Adrenal gland (tissue), 12 donors: ENCODE results near the gene PCDHGA2. TPM values are rescaled to one million over a fixed set of nuclear protein-coding genes. Genes with fewer than 3 reads are reported as not detected.
"Not testable (repeated sequence)": the region's sequence is repeated elsewhere in the genome, so short reads cannot be mapped to it uniquely, and the experiment has no call there.

Experiments
- DNase-seq, 7 donors: peaks; one replicate each; pipeline ENCODE4 v3.0.0-alpha.2; 2019 to 2020
- H3K27ac ChIP-seq, 5 donors: fragments of 200-600 bp; sonication (generic) in 4 of 5; 1 replicate in 3 of 5; 2 replicates in 2 of 5; pipeline versions ENCODE4 v1.5.1 to v1.8.0; 2016 to 2020; ENCODE audit warnings: mild to moderate bottlenecking in 1 of 5
- H3K27me3 ChIP-seq: fragments of 200-600 bp; 2 replicates; pipeline ENCODE4 v1.8.0; 2021
- H3K36me3 ChIP-seq, 2 donors: fragments of 200-600 bp; replicated peaks in 1 of 2; 1 replicate in 1 of 2; 2 replicates in 1 of 2; pipeline versions ENCODE4 v1.5.1 to v1.8.0; 2018 to 2022
- H3K4me1 ChIP-seq, 2 donors: fragments of 200-600 bp; replicated peaks in 1 of 2; 1 replicate in 1 of 2; 2 replicates in 1 of 2; pipeline versions ENCODE4 v1.5.1 to v1.8.0; 2018 to 2021
- H3K4me3 ChIP-seq, 4 donors: fragments of 200-600 bp; sonication (generic) in 3 of 4; one replicate each; pipeline ENCODE4 v1.5.1; 2016 to 2018
- H3K9me3 ChIP-seq, 3 donors: fragments of 200-600 bp; sonication (generic) in 1 of 3; replicated peaks in 1 of 3; 1 replicate in 2 of 3; 2 replicates in 1 of 3; pipeline versions ENCODE4 v1.5.1 to v1.8.0; 2016 to 2021
- POLR2A ChIP-seq, 2 donors: fragments of 450-650 bp; IDR thresholded peaks; one replicate each; pipeline ENCODE4 v1.6.1; 2017; ENCODE audit warnings: antibody characterized with exemption in 2 of 2, mild to moderate bottlenecking in 2 of 2, moderate library complexity in 1 of 2
- WGBS, 4 donors: extraction: QIAGEN DNeasy Blood & Tissue Kit in 2 of 4; methylation state at CpG; one replicate each; pipeline versions ENCODE4 v1.1.5 to v1.1.7; 2013 to 2017; 5-methylcytosine and 5-hydroxymethylcytosine counted together
- intact Hi-C, 2 donors: fragments of 100-400 bp; cut with DNase I; formaldehyde crosslinking; loops; one replicate each; pipeline versions ENCODE4 v1.14.1 to v1.15.0; 2022 to 2023
- polyA plus RNA-seq, 3 donors: library from polyadenylated mRNA; stranded (reverse); fragments of 200-250 nt in 2 of 3; fragments of 350-450 nt in 1 of 3; fragmentation: Illumina TruSeq in 1 of 3; extraction: RNeasy Lipid Tissue Mini Kit (QIAGEN cat#74804) in 1 of 3; gene quantifications; one replicate each; pipeline ENCODE4 v1.2.3, GENCODE V29; 2013 to 2014
- total RNA-seq, 9 donors: library from RNA; depleted of rRNA in 4 of 9; stranded (reverse); fragments of >200 nt in 4 of 9; fragments of 120-200 nt in 1 of 9; fragmentation: NEBNext Ultra II Directional in 1 of 9; extraction: Animal tissue kit (Norgen Biotek cat#: 25700) in 1 of 9; gene quantifications; one replicate each; pipeline versions ENCODE4 v1.1.0 to v1.2.4, GENCODE V29; 2013 to 2023
- TF ChIP-seq, protein P1 (sequence below), 6 experiments: fragments of 450-650 bp in 4 of 6; fragments of 200-600 bp in 2 of 6; sonication (generic) in 1 of 6; IDR thresholded peaks; 1 replicate in 5 of 6; 2 replicates in 1 of 6; pipeline versions ENCODE4 v1.5.1 to v1.8.0; 2016 to 2021; ENCODE audit warnings: antibody characterized with exemption in 6 of 6, mild to moderate bottlenecking in 2 of 6, moderate library complexity in 1 of 6
- donor health status: healthy with polysubstance abuse.
- donor health status: Bipolar disorder and iron deficiency.
- donor health status: DM: yes; HTN: yes; CAD: no.
- donor health status: DM: no; HTN: no; CAD: no.
- donor health status: DM: no; HTN: no; CAD: no.
- donor health status: DM: yes; HTN: yes; CAD: no.

The PCDHGA2 gene
- total and polyA plus RNA-seq, 12 donors: 0.27 to 6.1 (median 2.0) TPM

GRCh38 chr5:141330299-141331080, 8.1 kb upstream of the PCDHGA2 start, which contains the start of gene PCDHGA1:
Gene PCDHGA1, plus strand, starts transcription at chr5:141330514.
- peaks cover 0 to 2% (median 0%) of the 10 kb centered on the region in 3 donors for H3K9me3 ChIP-seq

GRCh38 chr5:141332571-141332970, 6.0 kb upstream of the PCDHGA2 start:
- H3K36me3 ChIP-seq, H3K27ac ChIP-seq, DNase-seq, H3K4me1 ChIP-seq, H3K9me3 ChIP-seq, H3K4me3 ChIP-seq, H3K27me3 ChIP-seq, intact Hi-C loops: not testable (repeated sequence)
- WGBS, 4 donors: 19 to 58% (median 33%) methylated on average over 4 to 39 of the region's 39 CpGs

More at GRCh38 chr5:141330299-141331080, 8.1 kb upstream of the PCDHGA2 start, which contains the start of gene PCDHGA1:
- Histone ChIP-seq H3K27me3 (peaks cover 5% of the 10 kb centered on the region), H3K36me3 (no peaks in the 10 kb centered on the region), H3K27ac (no peak within 1 kb of the TSS), H3K4me3 (no peak within 1 kb of the TSS), H3K4me1 (no peaks in the 10 kb centered on the region)
- no peak for TF ChIP-seq POLR2A (IDR thresholded peaks at IDR 0.05)
- TF ChIP-seq, protein P1, sequence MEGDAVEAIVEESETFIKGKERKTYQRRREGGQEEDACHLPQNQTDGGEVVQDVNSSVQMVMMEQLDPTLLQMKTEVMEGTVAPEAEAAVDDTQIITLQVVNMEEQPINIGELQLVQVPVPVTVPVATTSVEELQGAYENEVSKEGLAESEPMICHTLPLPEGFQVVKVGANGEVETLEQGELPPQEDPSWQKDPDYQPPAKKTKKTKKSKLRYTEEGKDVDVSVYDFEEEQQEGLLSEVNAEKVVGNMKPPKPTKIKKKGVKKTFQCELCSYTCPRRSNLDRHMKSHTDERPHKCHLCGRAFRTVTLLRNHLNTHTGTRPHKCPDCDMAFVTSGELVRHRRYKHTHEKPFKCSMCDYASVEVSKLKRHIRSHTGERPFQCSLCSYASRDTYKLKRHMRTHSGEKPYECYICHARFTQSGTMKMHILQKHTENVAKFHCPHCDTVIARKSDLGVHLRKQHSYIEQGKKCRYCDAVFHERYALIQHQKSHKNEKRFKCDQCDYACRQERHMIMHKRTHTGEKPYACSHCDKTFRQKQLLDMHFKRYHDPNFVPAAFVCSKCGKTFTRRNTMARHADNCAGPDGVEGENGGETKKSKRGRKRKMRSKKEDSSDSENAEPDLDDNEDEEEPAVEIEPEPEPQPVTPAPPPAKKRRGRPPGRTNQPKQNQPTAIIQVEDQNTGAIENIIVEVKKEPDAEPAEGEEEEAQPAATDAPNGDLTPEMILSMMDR (IDR thresholded peaks at IDR 0.05): peak in 1 of 6 experiments; percentile 11
- intact Hi-C loops: no loop called here
- peak in 1 of 7 donors; percentile 27 for DNase-seq
- WGBS, 4 donors: 17 to 31% (median 21%) methylated on average over 15 to 21 of the region's 21 CpGs

DNA sequence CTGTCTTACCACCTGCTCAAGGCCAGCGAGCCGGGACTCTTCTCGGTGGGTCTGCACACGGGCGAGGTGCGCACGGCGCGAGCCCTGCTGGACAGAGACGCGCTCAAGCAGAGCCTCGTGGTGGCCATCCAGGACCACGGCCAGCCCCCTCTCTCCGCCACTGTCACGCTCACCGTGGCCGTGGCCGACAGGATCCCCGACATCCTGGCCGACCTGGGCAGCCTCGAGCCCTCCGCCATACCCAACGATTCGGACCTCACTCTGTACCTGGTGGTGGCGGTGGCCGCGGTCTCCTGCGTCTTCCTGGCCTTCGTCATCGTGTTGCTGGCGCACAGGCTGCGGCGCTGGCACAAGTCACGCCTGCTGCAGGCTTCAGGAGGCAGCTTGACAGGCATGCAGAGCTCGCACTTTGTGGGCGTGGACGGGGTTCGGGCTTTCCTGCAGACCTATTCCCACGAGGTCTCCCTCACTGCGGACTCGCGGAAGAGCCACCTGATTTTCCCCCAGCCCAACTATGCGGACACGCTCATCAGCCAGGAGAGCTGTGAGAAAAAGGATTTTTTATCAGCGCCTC, 2.3 kb downstream of the PCDHGA2 start:
- 49 to 85% (median 59%) methylated on average over 21 to 44 of the region's 45 CpGs for WGBS, 4 donors
- H3K4me1 ChIP-seq, H3K9me3 ChIP-seq, DNase-seq, H3K36me3 ChIP-seq, H3K4me3 ChIP-seq, intact Hi-C loops, H3K27me3 ChIP-seq, H3K27ac ChIP-seq: not testable (repeated sequence)

DNA sequence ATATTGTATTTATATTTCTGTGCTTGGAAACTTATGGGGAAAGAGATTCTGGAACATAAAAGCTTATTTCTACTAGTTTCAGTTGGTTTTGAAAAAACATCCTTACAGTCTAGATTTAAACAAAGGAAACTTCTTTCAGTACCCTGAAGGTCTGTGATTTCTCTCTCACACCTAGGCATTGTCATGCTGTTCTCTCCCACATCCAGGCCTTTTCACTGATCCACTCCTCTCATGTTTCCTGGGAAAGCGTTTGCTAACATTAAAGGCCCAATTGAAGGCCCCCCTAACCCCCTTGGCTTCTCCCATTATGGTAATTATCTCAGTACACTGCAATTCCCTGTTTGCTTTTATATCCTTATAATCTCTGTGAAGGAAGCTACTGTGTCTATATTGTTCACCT, 4.2 kb downstream of the PCDHGA2 start:
- Histone ChIP-seq H3K36me3 (no peaks in the 10 kb centered on the region), H3K27me3 (no peaks in the 10 kb centered on the region), H3K27ac (no peak overlapping the region), H3K4me1 (no peaks in the 10 kb centered on the region), H3K9me3 (peaks cover 0 to 15% (median 10%) of the 10 kb centered on the region in 3 donors), H3K4me3 (no peak overlapping the region)
- intact Hi-C loops: no loop called here
- TF ChIP-seq POLR2A (IDR thresholded peaks at IDR 0.05): no peak
- TF ChIP-seq, protein P1 (IDR thresholded peaks at IDR 0.05): no peak
- no peak for DNase-seq
- WGBS, 4 donors: 12 to 39% (median 17%) methylated on average over 1 of the region's 1 CpG

- intact Hi-C loops: no loop called here
- H3K9me3 ChIP-seq: peaks cover 0 to 20% (median 10%) of the 10 kb centered on the region in 3 donors
- 22 to 29% (median 24%) methylated on average over 9 of the region's 9 CpGs for WGBS, 4 donors
These were observed 4.8 kb downstream of the PCDHGA2 start, which contains the start of gene PCDHGA3 for GRCh38 chr5:141343242-141343952. Gene PCDHGA3, plus strand, starts transcription at chr5:141343829. Its CDS starts 205 bp downstream, at chr5:141344034.

More at GRCh38 chr5:141343242-141343952, 4.8 kb downstream of the PCDHGA2 start, which contains the start of gene PCDHGA3:
- Histone ChIP-seq H3K36me3 (no peaks in the 10 kb centered on the region), H3K4me3 (peak within 1 kb of the TSS in 1 of 4 donors; percentile 16), H3K27ac (no peak within 1 kb of the TSS), H3K4me1 (no peaks in the 10 kb centered on the region), H3K27me3 (no peaks in the 10 kb centered on the region)
- TF ChIP-seq, protein P1 (IDR thresholded peaks at IDR 0.05): peak in 4 of 6 experiments; percentile 9 to 33 (median 18)
- no peak for TF ChIP-seq POLR2A (IDR thresholded peaks at IDR 0.05)
- peak in 1 of 7 donors; percentile 32 for DNase-seq
